IPS-18a (cell line): ENCODE measurements around the gene ABCC9.

Experiments used
- H3K27ac ChIP-seq: one replicate; pipeline ENCODE4 v1.5.1; 2013; ENCODE audit warnings: low read length
- H3K27me3 ChIP-seq: one replicate; pipeline ENCODE4 v1.6.1; 2013; ENCODE audit warnings: mild to moderate bottlenecking, low read length; ENCODE audit not compliant: control insufficient read depth, insufficient read depth
- H3K36me3 ChIP-seq: one replicate; pipeline ENCODE4 v1.6.1; 2013; ENCODE audit warnings: low read depth, low read length; ENCODE audit not compliant: control insufficient read depth
- H3K4me1 ChIP-seq: one replicate; pipeline ENCODE4 v1.6.1; 2013; ENCODE audit warnings: low read depth, low read length; ENCODE audit not compliant: control insufficient read depth
- H3K4me3 ChIP-seq: one replicate; pipeline ENCODE4 v1.5.1; 2013; ENCODE audit warnings: low read length
- H3K9ac ChIP-seq: one replicate; pipeline ENCODE4 v1.6.1; 2013; ENCODE audit warnings: mild to moderate bottlenecking, low read length, moderate library complexity
- H3K9me3 ChIP-seq: one replicate; pipeline ENCODE4 v1.6.1; 2013; ENCODE audit warnings: low read depth, low read length; ENCODE audit not compliant: control insufficient read depth

Gene ABCC9

GRCh38 chr12:21971344-21971743 is 30.1 kb upstream of the ABCC9 start:
- H3K4me3 ChIP-seq = no peak overlapping the region
- H3K9me3 ChIP-seq = no peaks in the 10 kb centered on the region
- H3K9ac ChIP-seq = no peak overlapping the region
- no peak overlapping the region for H3K27ac ChIP-seq
- no peaks in the 10 kb centered on the region for H3K36me3 ChIP-seq
- H3K4me1 ChIP-seq = peaks cover 8% of the 10 kb centered on the region
- no peaks in the 10 kb centered on the region for H3K27me3 ChIP-seq

GRCh38 chr12:21962821-21963220 is 21.6 kb upstream of the ABCC9 start:
- Histone ChIP-seq H3K4me1 (no peaks in the 10 kb centered on the region), H3K27me3 (no peaks in the 10 kb centered on the region), H3K9ac (no peak overlapping the region), H3K9me3 (no peaks in the 10 kb centered on the region), H3K27ac (no peak overlapping the region), H3K4me3 (no peak overlapping the region), H3K36me3 (no peaks in the 10 kb centered on the region)

GRCh38 chr12:21962236-21962635 is 21.0 kb upstream of the ABCC9 start:
- Histone ChIP-seq H3K4me3 (no peak overlapping the region), H3K9ac (no peak overlapping the region), H3K27ac (no peak overlapping the region), H3K36me3 (no peaks in the 10 kb centered on the region), H3K9me3 (no peaks in the 10 kb centered on the region), H3K27me3 (no peaks in the 10 kb centered on the region), H3K4me1 (no peaks in the 10 kb centered on the region)

- no peaks in the 10 kb centered on the region for H3K36me3 ChIP-seq
- H3K27ac ChIP-seq = no peak overlapping the region
- H3K9me3 ChIP-seq = no peaks in the 10 kb centered on the region
- no peaks in the 10 kb centered on the region for H3K27me3 ChIP-seq
- no peaks in the 10 kb centered on the region for H3K4me1 ChIP-seq
- no peak overlapping the region for H3K9ac ChIP-seq
- H3K4me3 ChIP-seq = no peak overlapping the region
Measured at GRCh38 chr12:21950649-21951048, 9.4 kb upstream of the ABCC9 start.

GRCh38 chr12:21949036-21949435 is 7.8 kb upstream of the ABCC9 start:
- Histone ChIP-seq H3K9ac (no peak overlapping the region), H3K27me3 (no peaks in the 10 kb centered on the region), H3K4me1 (no peaks in the 10 kb centered on the region), H3K27ac (no peak overlapping the region), H3K9me3 (no peaks in the 10 kb centered on the region), H3K4me3 (no peak overlapping the region), H3K36me3 (no peaks in the 10 kb centered on the region)

- Histone ChIP-seq H3K9ac (no peak overlapping the region), H3K4me1 (no peaks in the 10 kb centered on the region), H3K27me3 (peaks cover 10% of the 10 kb centered on the region), H3K9me3 (no peaks in the 10 kb centered on the region), H3K4me3 (no peak overlapping the region), H3K36me3 (no peaks in the 10 kb centered on the region), H3K27ac (no peak overlapping the region)
Measured at GRCh38 chr12:21946983-21947382, 5.8 kb upstream of the ABCC9 start.

- no peak overlapping the region for H3K9ac ChIP-seq
- H3K4me1 ChIP-seq = no peaks in the 10 kb centered on the region
- H3K27ac ChIP-seq = no peak overlapping the region
- H3K4me3 ChIP-seq = no peak overlapping the region
- H3K36me3 ChIP-seq = no peaks in the 10 kb centered on the region
- H3K9me3 ChIP-seq = no peaks in the 10 kb centered on the region
- peaks cover 30% of the 10 kb centered on the region for H3K27me3 ChIP-seq
Measured at GRCh38 chr12:21945002-21945401, 3.8 kb upstream of the ABCC9 start.

GRCh38 chr12:21942377-21942703 is 1.1 kb upstream of the ABCC9 start:
- Histone ChIP-seq H3K27ac (no peak overlapping the region), H3K4me1 (no peaks in the 10 kb centered on the region), H3K27me3 (peaks cover 43% of the 10 kb centered on the region), H3K4me3 (peak overlapping the region; percentile 60), H3K9me3 (no peaks in the 10 kb centered on the region), H3K36me3 (no peaks in the 10 kb centered on the region), H3K9ac (no peak overlapping the region)

- Histone ChIP-seq H3K27ac (no peak overlapping the region), H3K36me3 (no peaks in the 10 kb centered on the region), H3K4me1 (no peaks in the 10 kb centered on the region), H3K4me3 (peak overlapping the region; percentile 60), H3K27me3 (peaks cover 43% of the 10 kb centered on the region), H3K9me3 (no peaks in the 10 kb centered on the region), H3K9ac (no peak overlapping the region)
Measured at GRCh38 chr12:21941506-21942376, 515 bp upstream of the ABCC9 start.

GRCh38 chr12:21939435-21939834 is 1.8 kb downstream of the ABCC9 start:
- no peaks in the 10 kb centered on the region for H3K4me1 ChIP-seq
- no peak overlapping the region for H3K4me3 ChIP-seq
- no peak overlapping the region for H3K27ac ChIP-seq
- no peaks in the 10 kb centered on the region for H3K36me3 ChIP-seq
- H3K27me3 ChIP-seq = peaks cover 43% of the 10 kb centered on the region
- H3K9ac ChIP-seq = no peak overlapping the region
- no peaks in the 10 kb centered on the region for H3K9me3 ChIP-seq

GRCh38 chr12:21938879-21939278 is 2.3 kb downstream of the ABCC9 start:
- H3K9ac ChIP-seq = no peak overlapping the region
- peaks cover 43% of the 10 kb centered on the region for H3K27me3 ChIP-seq
- no peak overlapping the region for H3K27ac ChIP-seq
- no peaks in the 10 kb centered on the region for H3K9me3 ChIP-seq
- no peak overlapping the region for H3K4me3 ChIP-seq
- no peaks in the 10 kb centered on the region for H3K36me3 ChIP-seq
- no peaks in the 10 kb centered on the region for H3K4me1 ChIP-seq

- Histone ChIP-seq H3K36me3 (no peaks in the 10 kb centered on the region), H3K4me1 (no peaks in the 10 kb centered on the region), H3K27ac (no peak overlapping the region), H3K27me3 (peaks cover 5% of the 10 kb centered on the region), H3K4me3 (no peak overlapping the region), H3K9ac (no peak overlapping the region), H3K9me3 (no peaks in the 10 kb centered on the region)
Measured at GRCh38 chr12:21934173-21934572, 7.1 kb downstream of the ABCC9 start.
